ENCODE data around the gene TAP1.
A peak's percentile ranks its signal among the peaks of the same experiment; 100 is the strongest.

Gene TAP1

GRCh38 chr6:32867022-32867477, 13.5 kb upstream of the TAP1 start:
- POLR2A ChIA-PET = interaction anchor here (0.5 to 1.5 kb wide), 3 partner anchors 12 to 28 kb away, joined by 3 to 4 read pairs (median 3); partner anchors contain the start of gene TAP2
- peak in 2 of 3 donors; percentile 60 to 63 for DNase-seq

GRCh38 chr6:32865724-32866443, 12.4 kb upstream of the TAP1 start:
- Histone ChIP-seq H3K27me3 (replicated peaks in 2 of 5; ENCODE audit: control insufficient read depth in 4 of 5, insufficient read depth in 5 of 5, low read length in 4 of 5) (peaks cover 0 to 2% (median 0%) of the 10 kb centered on the region in 5 experiments), H3K36me3 (ENCODE audit: control insufficient read depth in 4 of 4, insufficient read depth in 4 of 4, low read length in 3 of 4) (peaks cover 0 to 4% (median 2%) of the 10 kb centered on the region in 4 experiments), H3K4me1 (ENCODE audit: control extremely low read depth in 1 of 4, control insufficient read depth in 4 of 4, insufficient read depth in 4 of 4, low read length in 3 of 4) (peaks cover 11 to 21% (median 13%) of the 10 kb centered on the region in 4 experiments), H3K9me3 (ENCODE audit: control extremely low read depth in 1 of 5, control insufficient read depth in 4 of 5, insufficient read depth in 2 of 5, low read depth in 1 of 5, low read length in 4 of 5) (no peaks in the 10 kb centered on the region), H3K4me3 (ENCODE audit: control insufficient read depth in 1 of 7, extremely low read depth in 1 of 7, insufficient read depth in 4 of 7, low read depth in 2 of 7, low read length in 6 of 7) (no peak overlapping the region), H3K27ac (ENCODE audit: insufficient read depth in 1 of 2, low read depth in 1 of 2, low read length in 2 of 2, poor library complexity in 1 of 2, severe bottlenecking in 2 of 2) (no peak overlapping the region)
- DNase-seq = no peak
- POLR2A ChIA-PET = no interaction called here
- CTCF ChIA-PET = interaction anchor here (2.8 to 9.7 kb wide), 4 partner anchors 12 to 40 kb away, joined by 13 to 115 read pairs (median 34); partner anchors contain the start of genes PSMB8, PSMB9, TAP1 and TAP2
- WGBS (ENCODE audit: insufficient coverage) = 58% methylated on average over 6 of the region's 10 CpGs

More at GRCh38 chr6:32867022-32867477, 13.5 kb upstream of the TAP1 start:
- peaks cover 11 to 21% (median 13%) of the 10 kb centered on the region in 4 experiments for H3K4me1 ChIP-seq (ENCODE audit: control extremely low read depth in 1 of 4, control insufficient read depth in 4 of 4, insufficient read depth in 4 of 4, low read length in 3 of 4)
- H3K9me3 ChIP-seq (ENCODE audit: control extremely low read depth in 1 of 5, control insufficient read depth in 4 of 5, insufficient read depth in 2 of 5, low read depth in 1 of 5, low read length in 4 of 5) = no peaks in the 10 kb centered on the region
- peaks cover 0 to 2% (median 0%) of the 10 kb centered on the region in 5 experiments for H3K27me3 ChIP-seq (replicated peaks in 2 of 5; ENCODE audit: control insufficient read depth in 4 of 5, insufficient read depth in 5 of 5, low read length in 4 of 5)
- no peaks in the 10 kb centered on the region for H3K36me3 ChIP-seq (ENCODE audit: control insufficient read depth in 4 of 4, insufficient read depth in 4 of 4, low read length in 3 of 4)
- 0% methylated on average over 1 of the region's 3 CpGs for WGBS (ENCODE audit: insufficient coverage)
- CTCF ChIA-PET = interaction anchor here (0.9 to 9.7 kb wide), 15 partner anchors 11 to 453 kb away, joined by 3 to 115 read pairs (median 13); partner anchors contain the start of genes HLA-DMA, PSMB8, PSMB9 and TAP1
- peak overlapping the region in 2 of 7 experiments; percentile 33 to 48 for H3K4me3 ChIP-seq (ENCODE audit: control insufficient read depth in 1 of 7, extremely low read depth in 1 of 7, insufficient read depth in 4 of 7, low read depth in 2 of 7, low read length in 6 of 7)
- H3K27ac ChIP-seq (ENCODE audit: insufficient read depth in 1 of 2, low read depth in 1 of 2, low read length in 2 of 2, poor library complexity in 1 of 2, severe bottlenecking in 2 of 2) = peak overlapping the region in 1 of 2 experiments; percentile 23

GRCh38 chr6:32862725-32863124, 9.2 kb upstream of the TAP1 start:
- Histone ChIP-seq H3K4me1 (ENCODE audit: control extremely low read depth in 1 of 4, control insufficient read depth in 4 of 4, insufficient read depth in 4 of 4, low read length in 3 of 4) (peaks cover 8 to 19% (median 11%) of the 10 kb centered on the region in 4 experiments), H3K9me3 (ENCODE audit: control extremely low read depth in 1 of 5, control insufficient read depth in 4 of 5, insufficient read depth in 2 of 5, low read depth in 1 of 5, low read length in 4 of 5) (no peaks in the 10 kb centered on the region), H3K36me3 (ENCODE audit: control insufficient read depth in 4 of 4, insufficient read depth in 4 of 4, low read length in 3 of 4) (peaks cover 3 to 28% (median 11%) of the 10 kb centered on the region in 4 experiments), H3K27me3 (replicated peaks in 2 of 5; ENCODE audit: control insufficient read depth in 4 of 5, insufficient read depth in 5 of 5, low read length in 4 of 5) (no peaks in the 10 kb centered on the region), H3K4me3 (ENCODE audit: control insufficient read depth in 1 of 7, extremely low read depth in 1 of 7, insufficient read depth in 4 of 7, low read depth in 2 of 7, low read length in 6 of 7) (no peak overlapping the region), H3K27ac (ENCODE audit: insufficient read depth in 1 of 2, low read depth in 1 of 2, low read length in 2 of 2, poor library complexity in 1 of 2, severe bottlenecking in 2 of 2) (no peak overlapping the region)
- ChIA-PET POLR2A (no interaction called here), CTCF (interaction anchor here (0.9 to 9.7 kb wide), 3 partner anchors 8 to 24 kb away, joined by 3 to 115 read pairs (median 13); partner anchors contain the start of genes PSMB9, TAP1 and TAP2)
- 92% methylated on average over 2 of the region's 3 CpGs for WGBS (ENCODE audit: insufficient coverage)
- DNase-seq = no peak

GRCh38 chr6:32860674-32861073, 7.2 kb upstream of the TAP1 start:
- H3K4me1 ChIP-seq (ENCODE audit: control extremely low read depth in 1 of 4, control insufficient read depth in 4 of 4, insufficient read depth in 4 of 4, low read length in 3 of 4) = peaks cover 0 to 4% (median under 1%) of the 10 kb centered on the region in 4 experiments
- no CpG with 5 or more reads among the region's 1 CpG for WGBS (ENCODE audit: insufficient coverage)
- peaks cover 3 to 35% (median 15%) of the 10 kb centered on the region in 4 experiments for H3K36me3 ChIP-seq (ENCODE audit: control insufficient read depth in 4 of 4, insufficient read depth in 4 of 4, low read length in 3 of 4)
- no peak overlapping the region for H3K4me3 ChIP-seq (ENCODE audit: control insufficient read depth in 1 of 7, extremely low read depth in 1 of 7, insufficient read depth in 4 of 7, low read depth in 2 of 7, low read length in 6 of 7)
- H3K27ac ChIP-seq (ENCODE audit: insufficient read depth in 1 of 2, low read depth in 1 of 2, low read length in 2 of 2, poor library complexity in 1 of 2, severe bottlenecking in 2 of 2) = no peak overlapping the region
- no peaks in the 10 kb centered on the region for H3K9me3 ChIP-seq (ENCODE audit: control extremely low read depth in 1 of 5, control insufficient read depth in 4 of 5, insufficient read depth in 2 of 5, low read depth in 1 of 5, low read length in 4 of 5)
- ChIA-PET POLR2A (no interaction called here), CTCF (interaction anchor here (5.1 kb wide), 1 partner anchor 22 kb away, joined by 52 read pairs; the partner anchor contains the start of gene TAP2)
- H3K27me3 ChIP-seq (replicated peaks in 2 of 5; ENCODE audit: control insufficient read depth in 4 of 5, insufficient read depth in 5 of 5, low read length in 4 of 5) = no peaks in the 10 kb centered on the region
- DNase-seq = no peak

- H3K9me3 ChIP-seq (ENCODE audit: control extremely low read depth in 1 of 5, control insufficient read depth in 4 of 5, insufficient read depth in 2 of 5, low read depth in 1 of 5, low read length in 4 of 5) = no peaks in the 10 kb centered on the region
Measured at GRCh38 chr6:32858194-32858593, 4.7 kb upstream of the TAP1 start.

GRCh38 chr6:32857156-32857891, 3.8 kb upstream of the TAP1 start:
- CTCF ChIA-PET = interaction anchor here (0.7 to 7.8 kb wide), 8 partner anchors 12 to 204 kb away, joined by 3 to 85 read pairs (median 4); partner anchors contain the start of genes PSMB8 and TAP2
- Histone ChIP-seq H3K27ac (ENCODE audit: insufficient read depth in 1 of 2, low read depth in 1 of 2, low read length in 2 of 2, poor library complexity in 1 of 2, severe bottlenecking in 2 of 2) (no peak overlapping the region), H3K27me3 (replicated peaks in 2 of 5; ENCODE audit: control insufficient read depth in 4 of 5, insufficient read depth in 5 of 5, low read length in 4 of 5) (no peaks in the 10 kb centered on the region), H3K36me3 (ENCODE audit: control insufficient read depth in 4 of 4, insufficient read depth in 4 of 4, low read length in 3 of 4) (peaks cover 3 to 35% (median 15%) of the 10 kb centered on the region in 4 experiments), H3K4me1 (ENCODE audit: control extremely low read depth in 1 of 4, control insufficient read depth in 4 of 4, insufficient read depth in 4 of 4, low read length in 3 of 4) (peaks cover 6 to 26% (median 20%) of the 10 kb centered on the region in 4 experiments), H3K4me3 (ENCODE audit: control insufficient read depth in 1 of 7, extremely low read depth in 1 of 7, insufficient read depth in 4 of 7, low read depth in 2 of 7, low read length in 6 of 7) (no peak overlapping the region), H3K9me3 (ENCODE audit: control extremely low read depth in 1 of 5, control insufficient read depth in 4 of 5, insufficient read depth in 2 of 5, low read depth in 1 of 5, low read length in 4 of 5) (no peaks in the 10 kb centered on the region)
- POLR2A ChIA-PET = interaction anchor here (1.2 kb wide), 1 partner anchor 21 kb away, joined by 3 read pairs; no protein-coding TSS in a partner anchor
- 87% methylated on average over 9 of the region's 14 CpGs for WGBS (ENCODE audit: insufficient coverage)
- DNase-seq = peak in 2 of 3 donors; percentile 41 to 64

More at GRCh38 chr6:32858194-32858593, 4.7 kb upstream of the TAP1 start:
- Histone ChIP-seq H3K36me3 (ENCODE audit: control insufficient read depth in 4 of 4, insufficient read depth in 4 of 4, low read length in 3 of 4) (peaks cover 3 to 35% (median 15%) of the 10 kb centered on the region in 4 experiments), H3K27ac (ENCODE audit: insufficient read depth in 1 of 2, low read depth in 1 of 2, low read length in 2 of 2, poor library complexity in 1 of 2, severe bottlenecking in 2 of 2) (no peak overlapping the region), H3K27me3 (replicated peaks in 2 of 5; ENCODE audit: control insufficient read depth in 4 of 5, insufficient read depth in 5 of 5, low read length in 4 of 5) (no peaks in the 10 kb centered on the region), H3K4me3 (ENCODE audit: control insufficient read depth in 1 of 7, extremely low read depth in 1 of 7, insufficient read depth in 4 of 7, low read depth in 2 of 7, low read length in 6 of 7) (no peak overlapping the region), H3K4me1 (ENCODE audit: control extremely low read depth in 1 of 4, control insufficient read depth in 4 of 4, insufficient read depth in 4 of 4, low read length in 3 of 4) (peaks cover 6 to 17% (median 13%) of the 10 kb centered on the region in 4 experiments)
- ChIA-PET POLR2A (interaction anchor here (1.2 kb wide), 1 partner anchor 20 kb away, joined by 3 read pairs; no protein-coding TSS in a partner anchor), CTCF (interaction anchor here (0.7 to 7.8 kb wide), 9 partner anchors 11 to 31 kb away, joined by 3 to 85 read pairs (median 3); partner anchors contain the start of genes PSMB8 and TAP2)
- no peak for DNase-seq
- 85% methylated on average over 5 of the region's 5 CpGs for WGBS (ENCODE audit: insufficient coverage)
